ENCODE results near the gene F2RL2. TPM values are rescaled to one million over a fixed set of nuclear protein-coding genes. Genes with fewer than 3 reads are reported as not detected.

The F2RL2 gene
- polyA plus RNA-seq, 3 donors, result 0.14 TPM; not detected in 2

GRCh38 chr5:76600716-76601115 is 22.5 kb downstream of the F2RL2 start:
- Histone ChIP-seq H2AFZ (ENCODE audit: insufficient read depth, low read depth, low read length, poor library complexity, severe bottlenecking) (no peak overlapping the region), H3K4me1 (ENCODE audit: control insufficient read depth in 1 of 2, insufficient read depth in 2 of 2, low read length in 2 of 2) (no peaks in the 10 kb centered on the region), H3K27ac (ENCODE audit: low read depth in 1 of 2, low read length in 2 of 2) (no peak overlapping the region), H3K27me3 (ENCODE audit: control insufficient read depth in 2 of 2, insufficient read depth in 2 of 2, low read length in 2 of 2) (no peaks in the 10 kb centered on the region), H3K4me2 (replicated peaks; ENCODE audit: extremely low read depth, low read length, poor library complexity, severe bottlenecking) (no peak overlapping the region), H3K36me3 (replicated peaks in 1 of 2; ENCODE audit: control insufficient read depth in 1 of 2, insufficient read depth in 2 of 2, low read length in 2 of 2) (peaks cover 81 to 98% of the 10 kb centered on the region in 2 donors), H3K9me3 (replicated peaks in 1 of 2; ENCODE audit: control insufficient read depth in 1 of 2, insufficient read depth in 1 of 2, low read length in 2 of 2) (no peaks in the 10 kb centered on the region), H3K4me3 (replicated peaks in 1 of 3; ENCODE audit: low read depth in 2 of 3, low read length in 3 of 3) (no peak overlapping the region), H4K20me1 (ENCODE audit: insufficient read depth, low read length) (peaks cover 20% of the 10 kb centered on the region), H3K79me2 (ENCODE audit: insufficient read depth, low read length) (no peaks in the 10 kb centered on the region), H3K9ac (ENCODE audit: insufficient read depth, low read length, poor library complexity, severe bottlenecking) (no peak overlapping the region)
- no peak for DNase-seq
- Mint-ChIP-seq H3K36me3 (peaks cover 75 to 88% of the 10 kb centered on the region in 2 donors), H3K27me3 (ENCODE audit: low read depth in 3 of 3) (no peaks in the 10 kb centered on the region), H3K4me3 (no peak overlapping the region), H3K4me1 (peaks cover 6% of the 10 kb centered on the region), H3K9me3 (no peaks in the 10 kb centered on the region), H3K27ac (peak overlapping the region in 1 of 7 donors; percentile 51)
- intact Hi-C loops (cut with micrococcal nuclease), result loop anchor here (2.0 to 10.0 kb wide), 4 partner anchors 40 to 174 kb away; no protein-coding TSS in a partner anchor
- 82% methylated on average over 3 of the region's 4 CpGs for WGBS (ENCODE audit: insufficient coverage)
- no peak for TF ChIP-seq CTCF (IDR thresholded peaks at IDR 0.05)

GRCh38 chr5:76598531-76598930 is 24.7 kb downstream of the F2RL2 start:
- H3K27me3 Mint-ChIP-seq (ENCODE audit: low read depth in 3 of 3), result no peaks in the 10 kb centered on the region
- H3K4me1 ChIP-seq (ENCODE audit: control insufficient read depth in 1 of 2, insufficient read depth in 2 of 2, low read length in 2 of 2), result no peaks in the 10 kb centered on the region
- H3K9ac ChIP-seq (ENCODE audit: insufficient read depth, low read length, poor library complexity, severe bottlenecking), result no peak overlapping the region
- H3K4me3 Mint-ChIP-seq, result no peak overlapping the region
- no peak overlapping the region for H3K27ac ChIP-seq (ENCODE audit: low read depth in 1 of 2, low read length in 2 of 2)
- H3K9me3 ChIP-seq (replicated peaks in 1 of 2; ENCODE audit: control insufficient read depth in 1 of 2, insufficient read depth in 1 of 2, low read length in 2 of 2), result no peaks in the 10 kb centered on the region
- H3K79me2 ChIP-seq (ENCODE audit: insufficient read depth, low read length), result no peaks in the 10 kb centered on the region
- peaks cover 68 to 89% of the 10 kb centered on the region in 2 donors for H3K36me3 Mint-ChIP-seq
- DNase-seq, result no peak
- intact Hi-C loops (cut with micrococcal nuclease), result no loop called here
- WGBS (ENCODE audit: insufficient coverage), result no CpG with 5 or more reads among the region's 2 CpGs
- H3K27me3 ChIP-seq (ENCODE audit: control insufficient read depth in 2 of 2, insufficient read depth in 2 of 2, low read length in 2 of 2), result no peaks in the 10 kb centered on the region
- no peak overlapping the region for H3K4me2 ChIP-seq (replicated peaks; ENCODE audit: extremely low read depth, low read length, poor library complexity, severe bottlenecking)
- H3K36me3 ChIP-seq (replicated peaks in 1 of 2; ENCODE audit: control insufficient read depth in 1 of 2, insufficient read depth in 2 of 2, low read length in 2 of 2), result peaks cover 84 to 100% of the 10 kb centered on the region in 2 donors
- no peak overlapping the region for H3K4me3 ChIP-seq (replicated peaks in 1 of 3; ENCODE audit: low read depth in 2 of 3, low read length in 3 of 3)
- no peaks in the 10 kb centered on the region for H3K9me3 Mint-ChIP-seq
- H2AFZ ChIP-seq (ENCODE audit: insufficient read depth, low read depth, low read length, poor library complexity, severe bottlenecking), result no peak overlapping the region
- peaks cover 2% of the 10 kb centered on the region for H3K4me1 Mint-ChIP-seq
- H4K20me1 ChIP-seq (ENCODE audit: insufficient read depth, low read length), result peaks cover 24% of the 10 kb centered on the region
- TF ChIP-seq CTCF (IDR thresholded peaks at IDR 0.05), result no peak
- no peak overlapping the region for H3K27ac Mint-ChIP-seq
